OCI-LY7 (cell line): ENCODE data around the gene STXBP6. TPM values are rescaled to one million over a fixed set of nuclear protein-coding genes. Genes with fewer than 3 reads are reported as not detected.

Experiments used
- BruUV-seq: library from RNA; stranded (reverse); fragments of 400-500 nt; replicated peaks from 2 replicates; lab custom pipeline; 2021; lab: Mats Ljungman, UMichigan
- CTCF ChIA-PET: fragments of 300-600 bp; sonication (Branson Sonifier 250); formaldehyde crosslinking; loops from one replicate; lab custom pipeline; 2022; ENCODE audit warnings: antibody characterized with exemption; ENCODE audit not compliant: unreplicated experiment; lab: Charles Lee
- POLR2A ChIA-PET: fragments of 300-600 bp; sonication (Branson Sonifier 250); formaldehyde crosslinking; loops from one replicate; lab custom pipeline; 2022; ENCODE audit warnings: antibody characterized with exemption; lab: Charles Lee
- DNase-seq: peaks from one replicate; pipeline ENCODE4 v3.0.0-alpha.2; 2015; ENCODE audit warnings: low spot score
- H2AFZ ChIP-seq: fragments of 200-600 bp; sonication (generic), shearing (Covaris generic); 2 replicates; pipeline ENCODE4 v1.6.1; 2014; ENCODE audit warnings: mild to moderate bottlenecking, antibody characterized with exemption, low read length, moderate library complexity
- H3K27ac ChIP-seq: fragments of 200-600 bp; sonication (generic); 2 replicates; pipeline ENCODE4 v1.5.1; 2014; ENCODE audit warnings: mixed run types, low read depth, mild to moderate bottlenecking, moderate library complexity, low read length, inconsistent platforms; ENCODE audit not compliant: poor library complexity, severe bottlenecking
- H3K36me3 ChIP-seq: fragments of 200-600 bp; sonication (generic); 2 replicates; pipeline ENCODE4 v1.6.1; 2014; ENCODE audit warnings: mild to moderate bottlenecking, antibody characterized with exemption, low read length, moderate library complexity, mixed read lengths; ENCODE audit not compliant: insufficient read depth
- H3K4me1 ChIP-seq: fragments of 200-600 bp; sonication (generic); 2 replicates; pipeline ENCODE4 v1.5.1; 2014; ENCODE audit warnings: mild to moderate bottlenecking, low read length; ENCODE audit not compliant: insufficient read depth, poor library complexity, severe bottlenecking
- H3K4me2 ChIP-seq: fragments of 200-600 bp; sonication (generic); 2 replicates; pipeline ENCODE4 v1.6.1; 2014; ENCODE audit warnings: mild to moderate bottlenecking, low read length
- H3K4me3 ChIP-seq: fragments of 200-600 bp; sonication (generic); 2 replicates; pipeline ENCODE4 v1.5.1; 2014; ENCODE audit warnings: mild to moderate bottlenecking, low read depth, low read length; ENCODE audit not compliant: poor library complexity, severe bottlenecking
- H3K79me2 ChIP-seq: fragments of 200-600 bp; sonication (generic); 2 replicates; pipeline ENCODE4 v1.6.1; 2016; ENCODE audit warnings: low read depth, mild to moderate bottlenecking, low read length, moderate library complexity, mixed read lengths; ENCODE audit not compliant: insufficient read depth
- H3K9me2 ChIP-seq: fragments of 200-600 bp; sonication (generic); 2 replicates; pipeline ENCODE4 v1.6.1; 2016; ENCODE audit warnings: mild to moderate bottlenecking, low read length, mixed read lengths; ENCODE audit not compliant: insufficient read depth
- H3K9me3 ChIP-seq: fragments of 200-600 bp; sonication (generic); 2 replicates; pipeline ENCODE4 v1.6.1; 2014; ENCODE audit warnings: mild to moderate bottlenecking, mixed run types, low read length, mixed read lengths
- H4K20me1 ChIP-seq: fragments of 200-600 bp; sonication (generic); 2 replicates; pipeline ENCODE4 v1.6.1; 2014; ENCODE audit warnings: mild to moderate bottlenecking, antibody characterized with exemption, low read length, moderate library complexity, mixed read lengths; ENCODE audit not compliant: insufficient read depth
- CTCF ChIP-seq: fragments of 200-600 bp; sonication (generic); conservative IDR thresholded peaks from 2 replicates; pipeline ENCODE4 v1.5.1; 2014; ENCODE audit warnings: mild to moderate bottlenecking, antibody characterized with exemption, low read length, moderate library complexity, mixed read lengths
- EZH2phosphoT487 ChIP-seq: fragments of 200-600 bp; sonication (generic); IDR thresholded peaks from 2 replicates; pipeline ENCODE4 v1.6.1; 2018; ENCODE audit warnings: low read depth, borderline replicate concordance, mild to moderate bottlenecking, mixed run types, antibody characterized with exemption, low read length, moderate library complexity, mixed read lengths
- intact Hi-C: fragments of 100-400 bp; cut with micrococcal nuclease; formaldehyde crosslinking; loops from one replicate; pipeline ENCODE4 v1.10.0; 2022; ENCODE audit not compliant: unreplicated experiment
- total RNA-seq, 2 experiments: library from RNA; depleted of rRNA in 1 of 2; stranded (reverse); fragments of >200 nt in 1 of 2; shearing (Covaris generic) in 1 of 2; gene quantifications; 2 replicates each; pipeline ENCODE4 v1.2.3, GENCODE V29; 2014 to 2022

STXBP6 gene
- total RNA-seq, 2 experiments from 2014 or later, result 0.48 TPM; not detected in 1

DNA sequence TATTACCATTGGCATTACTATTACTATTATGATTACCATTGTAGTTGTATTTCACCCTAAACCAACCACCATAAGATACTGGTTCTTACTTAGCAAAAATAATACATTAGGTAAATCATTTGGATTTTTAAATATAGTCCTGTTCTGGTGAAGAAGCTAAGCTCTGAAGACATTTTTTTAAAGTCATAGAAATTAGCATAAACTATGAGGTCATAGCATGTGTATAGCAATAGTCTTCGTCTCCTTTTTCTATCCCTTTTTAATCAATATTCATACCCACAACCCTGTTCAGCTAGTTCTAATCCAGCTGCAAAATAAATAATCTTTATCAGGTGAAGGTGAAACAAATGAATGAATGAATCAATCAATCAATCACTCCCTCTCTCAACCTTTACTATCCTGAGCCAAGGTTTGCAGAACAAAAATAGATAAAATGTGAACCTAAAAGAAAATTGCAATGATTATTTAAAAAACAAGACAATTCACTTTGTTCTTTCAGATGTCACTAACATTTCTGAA is 134.5 kb downstream of the STXBP6 start:
- H3K4me1 ChIP-seq, result no peaks in the 10 kb centered on the region
- ChIA-PET CTCF (no interaction called here), POLR2A (no interaction called here)
- TF ChIP-seq EZH2phosphoT487, result no peak
- no TSS peak for BruUV-seq
- DNase-seq, result no peak
- no peak overlapping the region for H3K4me3 ChIP-seq
- H2AFZ ChIP-seq, result no peak overlapping the region
- H3K9me2 ChIP-seq, result no peaks in the 10 kb centered on the region
- H3K4me2 ChIP-seq, result no peak overlapping the region
- no peaks in the 10 kb centered on the region for H4K20me1 ChIP-seq
- H3K9me3 ChIP-seq, result no peaks in the 10 kb centered on the region
- no peaks in the 10 kb centered on the region for H3K36me3 ChIP-seq
- no peaks in the 10 kb centered on the region for H3K79me2 ChIP-seq
- H3K27ac ChIP-seq, result no peak overlapping the region
- intact Hi-C loops, result no loop called here

GRCh38 chr14:24913746-24914145 is 136.2 kb downstream of the STXBP6 start:
- POLR2A ChIA-PET, result interaction anchor here (0.7 kb wide), 1 partner anchor 171 kb away, joined by 3 read pairs; no protein-coding TSS in a partner anchor
- Histone ChIP-seq H3K4me1 (no peaks in the 10 kb centered on the region), H3K9me2 (no peaks in the 10 kb centered on the region), H2AFZ (no peak overlapping the region), H3K4me2 (no peak overlapping the region), H3K4me3 (no peak overlapping the region), H3K9me3 (no peaks in the 10 kb centered on the region), H3K27ac (no peak overlapping the region), H3K36me3 (no peaks in the 10 kb centered on the region), H4K20me1 (no peaks in the 10 kb centered on the region), H3K79me2 (no peaks in the 10 kb centered on the region)
- BruUV-seq, result no TSS peak
- DNase-seq, result no peak
- CTCF ChIA-PET, result no interaction called here
- intact Hi-C loops, result no loop called here
- TF ChIP-seq CTCF (no peak), EZH2phosphoT487 (no peak)

DNA sequence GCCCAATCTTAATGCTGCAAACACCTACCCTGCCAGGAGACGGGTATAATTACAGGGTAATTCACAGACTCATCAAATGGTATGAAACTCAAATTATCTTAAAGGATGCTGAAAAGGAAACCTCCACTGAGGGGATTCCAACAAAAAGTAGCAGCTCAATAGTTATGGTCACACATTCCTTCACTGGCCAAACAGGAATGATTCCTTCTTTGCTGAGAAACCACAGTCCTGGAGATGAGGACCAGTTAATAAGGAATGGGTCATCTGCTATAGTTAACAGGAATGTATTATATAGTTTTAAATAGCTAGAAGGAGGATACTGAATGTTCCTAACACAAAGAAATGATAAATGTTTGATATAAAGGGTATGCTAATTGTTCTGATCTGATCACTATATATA is 136.9 kb downstream of the STXBP6 start:
- TF ChIP-seq EZH2phosphoT487 (no peak), CTCF (no peak)
- CTCF ChIA-PET, result no interaction called here
- Histone ChIP-seq H3K27ac (no peak overlapping the region), H3K9me2 (no peaks in the 10 kb centered on the region), H3K4me3 (no peak overlapping the region), H3K4me2 (no peak overlapping the region), H3K36me3 (no peaks in the 10 kb centered on the region), H2AFZ (no peak overlapping the region), H4K20me1 (no peaks in the 10 kb centered on the region), H3K79me2 (no peaks in the 10 kb centered on the region), H3K4me1 (no peaks in the 10 kb centered on the region), H3K9me3 (no peaks in the 10 kb centered on the region)
- no peak for DNase-seq
- POLR2A ChIA-PET, result interaction anchor here (0.7 to 1.8 kb wide), 2 partner anchors 9 to 89 kb away, joined by 3 to 6 read pairs; no protein-coding TSS in a partner anchor
- no TSS peak for BruUV-seq
- intact Hi-C loops, result no loop called here
